GM18867 (cell line): ENCODE measurements around the gene SLC25A14.
"Not testable (repeated sequence)": the region's sequence is repeated elsewhere in the genome, so short reads cannot be mapped to it uniquely, and the experiment has no call there.

Source experiments
- ATAC-seq: cut with Tn5 transposase; IDR thresholded peaks from one replicate; pipeline ENCODE4 v1.9.1; 2021; ENCODE audit warnings: mild to moderate bottlenecking, moderate library complexity; ENCODE audit not compliant: unreplicated experiment

The SLC25A14 gene

GRCh38 chrX:130339408-130340222 is at the start of gene SLC25A14:
Gene SLC25A14 (plus strand): TSS chrX:130339919. CDS start chrX:130340279, 360 bp downstream.
- peak; percentile 97 for ATAC-seq

GRCh38 chrX:130295519-130296296 is 44.0 kb upstream of the SLC25A14 start:
- no peak for ATAC-seq

- no peak for ATAC-seq
Observed at GRCh38 chrX:130296297-130296678, 43.4 kb upstream of the SLC25A14 start.

- ATAC-seq: no peak
Observed at GRCh38 chrX:130296743-130297142, 43.0 kb upstream of the SLC25A14 start.

GRCh38 chrX:130299279-130300009 is 40.3 kb upstream of the SLC25A14 start:
- ATAC-seq: no peak

- ATAC-seq: no peak
Observed at GRCh38 chrX:130300010-130300282, 39.8 kb upstream of the SLC25A14 start.

GRCh38 chrX:130301405-130301804 is 38.3 kb upstream of the SLC25A14 start:
- ATAC-seq: no peak

- no peak for ATAC-seq
Observed at GRCh38 chrX:130301977-130302376, 37.7 kb upstream of the SLC25A14 start.

- no peak for ATAC-seq
Observed at GRCh38 chrX:130304587-130305368, 34.9 kb upstream of the SLC25A14 start.

GRCh38 chrX:130319886-130320285 is 19.8 kb upstream of the SLC25A14 start:
- ATAC-seq: not testable (repeated sequence)

- peak; percentile 62 for ATAC-seq
Observed at GRCh38 chrX:130321550-130321949, 18.2 kb upstream of the SLC25A14 start.

- no peak for ATAC-seq
Observed at GRCh38 chrX:130330146-130330545, 9.6 kb upstream of the SLC25A14 start.

GRCh38 chrX:130330706-130331105 is 9.0 kb upstream of the SLC25A14 start:
- ATAC-seq: peak; percentile 82

- ATAC-seq: no peak
Observed at GRCh38 chrX:130336531-130336930, 3.2 kb upstream of the SLC25A14 start.

GRCh38 chrX:130338869-130339268 is 850 bp upstream of the SLC25A14 start:
- ATAC-seq: not testable (repeated sequence)

- ATAC-seq: peak; percentile 7
Observed at GRCh38 chrX:130340271-130340670, 552 bp downstream of the SLC25A14 start.

GRCh38 chrX:130343411-130343810 is 3.7 kb downstream of the SLC25A14 start:
- no peak for ATAC-seq

GRCh38 chrX:130347321-130347720 is 7.6 kb downstream of the SLC25A14 start:
- no peak for ATAC-seq

GRCh38 chrX:130351567-130351966 is 11.8 kb downstream of the SLC25A14 start:
- no peak for ATAC-seq

GRCh38 chrX:130352050-130352449 is 12.3 kb downstream of the SLC25A14 start:
- ATAC-seq: not testable (repeated sequence)

- no peak for ATAC-seq
Observed at GRCh38 chrX:130376077-130376476, 36.4 kb downstream of the SLC25A14 start.
